Kidney (tissue), 14 donors: ENCODE data around the gene CMSS1. TPM values are rescaled to one million over a fixed set of nuclear protein-coding genes. Genes with fewer than 3 reads are reported as not detected.
A peak's percentile ranks its signal among the peaks of the same experiment; 100 is the strongest.

Source experiments
- DNase-seq, 5 donors: peaks; one replicate each; pipeline ENCODE4 v3.0.0-alpha.2; 2013 to 2020
- FAIRE-seq: peaks from 2 replicates; lab custom pipeline; 2012; peaks lifted over from hg19 to GRCh38; lab: Jason Lieb, UNC
- H3K27ac ChIP-seq, 2 donors: one replicate each; pipeline ENCODE4 v1.7.0; 2013; ENCODE audit warnings: low read depth in 2 of 2, low read length in 2 of 2, inconsistent platforms in 1 of 2
- H3K27me3 ChIP-seq: one replicate; pipeline ENCODE4 v1.7.1; 2013; ENCODE audit warnings: low read length, inconsistent platforms; ENCODE audit not compliant: control insufficient read depth, insufficient read depth
- H3K36me3 ChIP-seq, 3 donors: one replicate each; pipeline versions ENCODE4 v1.7.0 to v1.7.1; 2013; ENCODE audit warnings: low read length in 3 of 3, control low read depth in 1 of 3, inconsistent platforms in 1 of 3; ENCODE audit not compliant: insufficient read depth in 3 of 3, control insufficient read depth in 2 of 3
- H3K4me1 ChIP-seq, 3 donors: one replicate each; pipeline versions ENCODE4 v1.7.0 to v1.7.1; 2013; ENCODE audit warnings: low read length in 3 of 3, inconsistent platforms in 1 of 3, low read depth in 1 of 3; ENCODE audit not compliant: control insufficient read depth in 2 of 3, insufficient read depth in 2 of 3
- H3K4me3 ChIP-seq, 3 donors: one replicate each; pipeline versions ENCODE4 v1.7.0 to v1.8.1; 2013; ENCODE audit warnings: low read length in 3 of 3, control low read depth in 1 of 3, inconsistent platforms in 1 of 3
- H3K9ac ChIP-seq, 3 donors: one replicate each; pipeline versions ENCODE4 v1.7.0 to v1.7.1; 2013; ENCODE audit warnings: low read length in 3 of 3, control low read depth in 1 of 3, inconsistent platforms in 1 of 3
- H3K9me3 ChIP-seq, 3 donors: one replicate each; pipeline versions ENCODE4 v1.7.0 to v1.7.1; 2013; ENCODE audit warnings: low read length in 3 of 3, control low read depth in 1 of 3, inconsistent platforms in 1 of 3; ENCODE audit not compliant: control insufficient read depth in 2 of 3, insufficient read depth in 1 of 3
- intact Hi-C: fragments of 100-400 bp; cut with DNase I; formaldehyde crosslinking; loops from one replicate; pipeline ENCODE4 v1.11.1; 2022
- polyA plus RNA-seq: library from polyadenylated mRNA; stranded (reverse); fragments of 350-450 nt; fragmentation: Illumina TruSeq; extraction: RNeasy Lipid Tissue Mini Kit (QIAGEN cat#74804); gene quantifications from one replicate; pipeline ENCODE4 v1.2.3, GENCODE V29; 2014; ENCODE audit warnings: low read depth, low replicate concordance; ENCODE audit not compliant: insufficient read depth
- total RNA-seq: library from RNA; stranded (reverse); fragmentation: NEBNext Ultra II Directional; extraction: Animal tissue kit (Norgen Biotek cat#: 25700); gene quantifications from one replicate; pipeline ENCODE4 v1.2.1, GENCODE V29; 2021
- TF ChIP-seq, protein P1 (sequence below): IDR thresholded peaks from 3 replicates; pipeline ENCODE4 v1.5.1; 2012; ENCODE audit warnings: mild to moderate bottlenecking, moderate library complexity, borderline replicate concordance; ENCODE audit not compliant: insufficient read depth; ENCODE audit errors: extremely low read depth
- donor health status: control.
- donor health status: control.
- donor health status: control.
- donor health status: control.
- donor health status: control.
- donor health status: DM: yes; HTN: yes; CAD: no.
- donor health status: Normal renal cell carcinoma (clear cell type).

The CMSS1 gene
- total and polyA plus RNA-seq, 2 donors from 2014 or later, result 26.4 to 27.0 TPM

DNA sequence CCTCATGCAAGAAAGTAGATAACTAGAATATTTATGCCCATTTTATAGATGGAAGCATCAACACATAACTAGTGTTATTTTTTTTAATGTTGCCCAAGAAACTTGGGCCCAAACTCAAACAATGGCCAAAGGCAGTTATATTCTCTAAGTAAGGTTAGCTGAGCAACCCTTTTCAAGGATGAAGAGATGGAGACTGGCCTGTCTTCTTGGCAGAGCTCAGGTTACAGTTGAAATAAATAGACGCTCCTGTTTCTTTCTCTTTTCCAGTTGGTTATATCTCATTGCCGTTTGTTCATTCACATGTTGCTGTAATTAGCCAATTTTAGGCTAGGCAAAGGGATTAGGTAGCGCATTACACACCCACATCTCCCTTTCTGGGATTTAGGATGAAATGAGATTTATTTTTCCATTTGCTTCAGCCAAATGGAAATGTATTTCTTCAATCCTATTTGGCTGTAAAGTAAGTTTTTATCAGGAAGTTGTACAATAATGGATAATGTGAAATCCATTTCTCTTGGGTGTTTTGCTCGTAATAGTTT lies 93.2 kb downstream of the CMSS1 start:
- FAIRE-seq (no peak), DNase-seq (no peak)
- H3K9me3 ChIP-seq, result no peaks in the 10 kb centered on the region
- TF ChIP-seq, protein P1, sequence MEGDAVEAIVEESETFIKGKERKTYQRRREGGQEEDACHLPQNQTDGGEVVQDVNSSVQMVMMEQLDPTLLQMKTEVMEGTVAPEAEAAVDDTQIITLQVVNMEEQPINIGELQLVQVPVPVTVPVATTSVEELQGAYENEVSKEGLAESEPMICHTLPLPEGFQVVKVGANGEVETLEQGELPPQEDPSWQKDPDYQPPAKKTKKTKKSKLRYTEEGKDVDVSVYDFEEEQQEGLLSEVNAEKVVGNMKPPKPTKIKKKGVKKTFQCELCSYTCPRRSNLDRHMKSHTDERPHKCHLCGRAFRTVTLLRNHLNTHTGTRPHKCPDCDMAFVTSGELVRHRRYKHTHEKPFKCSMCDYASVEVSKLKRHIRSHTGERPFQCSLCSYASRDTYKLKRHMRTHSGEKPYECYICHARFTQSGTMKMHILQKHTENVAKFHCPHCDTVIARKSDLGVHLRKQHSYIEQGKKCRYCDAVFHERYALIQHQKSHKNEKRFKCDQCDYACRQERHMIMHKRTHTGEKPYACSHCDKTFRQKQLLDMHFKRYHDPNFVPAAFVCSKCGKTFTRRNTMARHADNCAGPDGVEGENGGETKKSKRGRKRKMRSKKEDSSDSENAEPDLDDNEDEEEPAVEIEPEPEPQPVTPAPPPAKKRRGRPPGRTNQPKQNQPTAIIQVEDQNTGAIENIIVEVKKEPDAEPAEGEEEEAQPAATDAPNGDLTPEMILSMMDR, result no peak
- no peaks in the 10 kb centered on the region for H3K36me3 ChIP-seq
- no peak overlapping the region for H3K27ac ChIP-seq
- H3K9ac ChIP-seq, result no peak overlapping the region
- no peak overlapping the region for H3K4me3 ChIP-seq
- no peaks in the 10 kb centered on the region for H3K27me3 ChIP-seq
- intact Hi-C loops, result no loop called here
- H3K4me1 ChIP-seq, result peaks cover 0 to 4% (median 4%) of the 10 kb centered on the region in 3 donors

DNA sequence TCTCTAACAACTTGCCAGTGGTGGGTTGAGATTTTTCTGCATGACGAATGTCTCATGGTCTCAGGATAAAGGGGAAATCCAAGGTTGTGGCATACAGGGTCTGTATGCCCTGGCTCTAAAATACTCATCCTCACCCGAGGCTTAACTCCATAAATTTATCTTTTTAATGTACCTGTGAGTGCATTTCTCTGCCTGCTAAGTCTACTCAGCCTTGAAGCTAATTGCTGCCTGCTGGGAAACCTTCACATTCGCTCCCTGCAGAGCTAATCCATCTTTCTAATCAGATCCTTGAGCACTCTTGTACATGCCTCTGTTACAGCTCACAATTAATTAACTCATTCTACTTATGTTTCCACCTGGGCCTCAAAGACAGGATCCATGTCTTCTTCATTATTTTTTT lies 93.8 kb downstream of the CMSS1 start:
- DNase-seq (peak in 3 of 5 donors; percentile 16 to 63 (median 46)), FAIRE-seq (no peak)
- intact Hi-C loops, result no loop called here
- H3K9ac ChIP-seq, result no peak overlapping the region
- TF ChIP-seq, protein P1, result no peak
- no peak overlapping the region for H3K4me3 ChIP-seq
- H3K36me3 ChIP-seq, result no peaks in the 10 kb centered on the region
- H3K27ac ChIP-seq, result no peak overlapping the region
- no peaks in the 10 kb centered on the region for H3K27me3 ChIP-seq
- no peaks in the 10 kb centered on the region for H3K9me3 ChIP-seq
- H3K4me1 ChIP-seq, result peaks cover 0 to 4% (median 4%) of the 10 kb centered on the region in 3 donors

DNA sequence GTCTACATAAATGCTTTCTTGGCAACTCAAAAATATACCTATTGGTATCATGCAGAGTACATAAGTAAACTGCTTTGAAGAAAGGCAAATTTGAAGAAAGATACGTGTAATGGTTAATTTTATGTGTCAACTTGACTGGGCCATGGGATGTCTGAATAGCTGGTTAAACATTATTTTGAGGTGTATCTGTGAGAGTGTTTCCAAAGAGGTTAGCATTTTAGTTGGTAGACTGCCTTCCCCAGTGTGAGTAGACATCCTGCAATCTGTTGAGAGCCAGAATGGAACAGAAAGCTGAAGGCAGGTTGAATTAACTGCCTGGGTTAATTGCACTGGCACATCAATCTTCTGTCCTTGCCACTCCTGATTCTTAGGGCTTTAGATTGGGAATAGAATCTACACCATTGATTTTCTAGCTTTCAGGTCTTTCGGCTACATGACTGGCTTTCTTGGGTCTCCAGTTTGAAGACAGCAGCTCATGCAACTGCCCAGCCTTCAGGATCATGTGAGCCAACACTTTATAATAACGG lies 98.3 kb downstream of the CMSS1 start:
- intact Hi-C loops, result no loop called here

More for the DNA sequence above, 98.3 kb downstream of the CMSS1 start:
- TF ChIP-seq, protein P1, result no peak
- Histone ChIP-seq H3K27ac (no peak overlapping the region), H3K9ac (no peak overlapping the region), H3K4me1 (peaks cover 0 to 1% (median 0%) of the 10 kb centered on the region in 3 donors), H3K36me3 (no peaks in the 10 kb centered on the region), H3K4me3 (no peak overlapping the region), H3K27me3 (no peaks in the 10 kb centered on the region), H3K9me3 (no peaks in the 10 kb centered on the region)
- FAIRE-seq (no peak), DNase-seq (no peak)
